H9 (cell line): ENCODE data around the gene IL36B. TPM values are rescaled to one million over a fixed set of nuclear protein-coding genes. Genes with fewer than 3 reads are reported as not detected.

Experiments used
- DNase-seq: peaks from one replicate; pipeline ENCODE4 v3.0.0-alpha.2; 2017
- H2AFZ ChIP-seq: one replicate; pipeline ENCODE4 v1.6.1; 2013; ENCODE audit warnings: mild to moderate bottlenecking, low read length, control low read depth, moderate library complexity
- H2AK5ac ChIP-seq: 2 replicates; pipeline ENCODE4 v1.6.1; 2013; ENCODE audit warnings: low read length, control low read depth, mixed read lengths; ENCODE audit not compliant: insufficient read length
- H2BK120ac ChIP-seq: one replicate; pipeline ENCODE4 v1.6.1; 2013; ENCODE audit warnings: low read depth, mild to moderate bottlenecking, low read length, control low read depth, inconsistent platforms; ENCODE audit not compliant: poor library complexity, severe bottlenecking
- H2BK12ac ChIP-seq: 2 replicates; pipeline ENCODE4 v1.6.1; 2013; ENCODE audit warnings: low read length, control low read depth, mixed read lengths, low read depth; ENCODE audit not compliant: insufficient read length
- H2BK15ac ChIP-seq: 2 replicates; pipeline ENCODE4 v1.6.1; 2013; ENCODE audit warnings: low read depth, low read length, control low read depth
- H2BK20ac ChIP-seq: one replicate; pipeline ENCODE4 v1.6.1; 2013; ENCODE audit warnings: low read depth, mild to moderate bottlenecking, low read length, control low read depth, inconsistent platforms; ENCODE audit not compliant: poor library complexity, severe bottlenecking
- H2BK5ac ChIP-seq: 2 replicates; pipeline ENCODE4 v1.6.1; 2013; ENCODE audit warnings: low read length, control low read depth, mixed read lengths; ENCODE audit not compliant: insufficient read length
- H3K14ac ChIP-seq: 2 replicates; pipeline ENCODE4 v1.6.1; 2013; ENCODE audit warnings: low read length, control low read depth; ENCODE audit not compliant: insufficient read depth
- H3K18ac ChIP-seq: 2 replicates; pipeline ENCODE4 v1.6.1; 2013; ENCODE audit warnings: low read depth, mild to moderate bottlenecking, mixed read lengths, low read length, control low read depth; ENCODE audit not compliant: insufficient read length
- H3K23ac ChIP-seq: 2 replicates; pipeline ENCODE4 v1.6.1; 2013; ENCODE audit warnings: low read length, control low read depth, mixed read lengths, low read depth; ENCODE audit not compliant: insufficient read length
- H3K23me2 ChIP-seq: 2 replicates; pipeline ENCODE4 v1.6.1; 2013; ENCODE audit warnings: low read depth, mild to moderate bottlenecking, mixed read lengths, low read length, control low read depth; ENCODE audit not compliant: insufficient read length, poor library complexity, severe bottlenecking
- H3K27ac ChIP-seq: 2 replicates; pipeline ENCODE4 v1.5.1; 2013; ENCODE audit warnings: low read length, control low read depth, mixed read lengths, low read depth; ENCODE audit not compliant: insufficient read length
- H3K27me3 ChIP-seq: 2 replicates; pipeline ENCODE4 v1.6.1; 2013; ENCODE audit warnings: low read length, control low read depth, inconsistent platforms; ENCODE audit not compliant: insufficient read depth
- H3K4ac ChIP-seq: 2 replicates; pipeline ENCODE4 v1.6.1; 2013; ENCODE audit warnings: low read depth, mild to moderate bottlenecking, control low read depth, inconsistent platforms, low read length, moderate library complexity
- H3K4me1 ChIP-seq: 2 replicates; pipeline ENCODE4 v1.6.1; 2013; ENCODE audit warnings: low read length, control low read depth, inconsistent platforms; ENCODE audit not compliant: insufficient read depth
- H3K4me2 ChIP-seq: 2 replicates; pipeline ENCODE4 v1.6.1; 2013; ENCODE audit warnings: low read length, control low read depth, mixed read lengths; ENCODE audit not compliant: insufficient read length, insufficient read depth
- H3K56ac ChIP-seq: 2 replicates; pipeline ENCODE4 v1.6.1; 2013; ENCODE audit warnings: low read depth, mild to moderate bottlenecking, mixed read lengths, low read length, control low read depth; ENCODE audit not compliant: insufficient read length
- H3K79me1 ChIP-seq: 2 replicates; pipeline ENCODE4 v1.6.1; 2013; ENCODE audit warnings: low read depth, mild to moderate bottlenecking, moderate library complexity, low read length, control low read depth, inconsistent platforms; ENCODE audit not compliant: insufficient read depth, poor library complexity, severe bottlenecking
- H3K79me2 ChIP-seq: 2 replicates; pipeline ENCODE4 v1.6.1; 2013; ENCODE audit warnings: low read length, control low read depth, inconsistent platforms; ENCODE audit not compliant: insufficient read depth
- H3K9ac ChIP-seq: 2 replicates; pipeline ENCODE4 v1.6.1; 2013; ENCODE audit warnings: low read length, control low read depth, mixed read lengths; ENCODE audit not compliant: insufficient read length; ENCODE audit errors: extremely low read depth
- H3K9me3 ChIP-seq: one replicate; pipeline ENCODE4 v1.6.1; 2013; ENCODE audit warnings: low read depth, low read length, inconsistent platforms; ENCODE audit not compliant: control insufficient read depth
- H3T11ph ChIP-seq: one replicate; pipeline ENCODE4 v1.6.1; 2013; ENCODE audit warnings: mild to moderate bottlenecking, low read length, control low read depth, inconsistent platforms
- H4K20me1 ChIP-seq: one replicate; pipeline ENCODE4 v1.6.1; 2013; ENCODE audit not compliant: control insufficient read depth, insufficient read length, insufficient read depth
- H4K5ac ChIP-seq: 2 replicates; pipeline ENCODE4 v1.6.1; 2013; ENCODE audit warnings: low read depth, mild to moderate bottlenecking, mixed read lengths, low read length, control low read depth; ENCODE audit not compliant: insufficient read length
- H4K8ac ChIP-seq: replicated peaks from 2 replicates; pipeline ENCODE4 v1.6.1; 2013; ENCODE audit warnings: low read length, control low read depth, mixed read lengths, low read depth; ENCODE audit not compliant: insufficient read length
- H4K91ac ChIP-seq: 2 replicates; pipeline ENCODE4 v1.6.1; 2013; ENCODE audit warnings: low read depth, mild to moderate bottlenecking, moderate library complexity, mixed read lengths, low read length, control low read depth; ENCODE audit not compliant: insufficient read length
- H3K27ac Mint-ChIP-seq, 3 experiments: 2 replicates in 2 of 3; 3 replicates in 1 of 3; pipeline ENCODE4 v1.8.0; 2020 to 2021; ENCODE audit warnings: mixed read lengths in 3 of 3, mild to moderate bottlenecking in 1 of 3, moderate library complexity in 1 of 3
- H3K27me3 Mint-ChIP-seq: 2 replicates; pipeline ENCODE4 v1.8.0; 2021; ENCODE audit warnings: low read depth, mild to moderate bottlenecking, moderate library complexity, mixed read lengths
- H3K36me3 Mint-ChIP-seq, 3 experiments: 2 replicates in 2 of 3; 3 replicates in 1 of 3; pipeline ENCODE4 v1.8.0; 2020 to 2021; ENCODE audit warnings: low read depth in 3 of 3, mixed read lengths in 3 of 3; ENCODE audit not compliant: insufficient read depth in 1 of 3
- H3K4me1 Mint-ChIP-seq, 2 experiments: 2 replicates each; pipeline ENCODE4 v1.8.0; 2020; ENCODE audit warnings: mixed read lengths in 2 of 2
- H3K4me3 Mint-ChIP-seq, 2 experiments: 2 replicates in 1 of 2; 3 replicates in 1 of 2; pipeline ENCODE4 v1.8.0; 2020 to 2021; ENCODE audit warnings: mild to moderate bottlenecking in 2 of 2, mixed read lengths in 2 of 2, moderate library complexity in 1 of 2
- H3K9me3 Mint-ChIP-seq, 2 experiments: 2 replicates in 1 of 2; 3 replicates in 1 of 2; pipeline ENCODE4 v1.8.0; 2020; ENCODE audit warnings: mild to moderate bottlenecking in 2 of 2, mixed read lengths in 2 of 2, moderate library complexity in 1 of 2
- CTCF ChIP-seq: fragments of 200-600 bp; sonication (generic); conservative IDR thresholded peaks from 3 replicates; pipeline ENCODE4 v1.8.0; 2021; ENCODE audit warnings: antibody characterized with exemption, mild to moderate bottlenecking
- WGBS: extraction: QIAGEN DNeasy Blood & Tissue Kit; methylation state at CpG from one replicate; pipeline ENCODE4 v1.1.7; 2013; ENCODE audit warnings: missing lambda C conversion rate, low lambda C conversion rate, mixed read lengths; ENCODE audit not compliant: insufficient read length; ENCODE audit errors: extremely low coverage; 5-methylcytosine and 5-hydroxymethylcytosine counted together
- total RNA-seq: library from RNA; stranded (reverse); gene quantifications from 2 replicates; pipeline ENCODE4 v1.2.1, GENCODE V29; 2021

The IL36B gene
- total RNA-seq, 1 experiment from 2014 or later, result not detected

- no CpG with 5 or more reads among the region's 1 CpG for WGBS
These were observed 3.9 kb upstream of the IL36B start for GRCh38 chr2:113056521-113056920.

More at GRCh38 chr2:113056521-113056920, 3.9 kb upstream of the IL36B start:
- no peak overlapping the region for H3K4me2 ChIP-seq
- no peak overlapping the region for H3K4ac ChIP-seq
- no peak for TF ChIP-seq CTCF
- H3K79me2 ChIP-seq, result no peaks in the 10 kb centered on the region
- Mint-ChIP-seq H3K27me3 (peaks cover 54% of the 10 kb centered on the region), H3K36me3 (peaks cover 0 to 8% (median under 1%) of the 10 kb centered on the region in 3 experiments; a peak in 3 of 7 replicates), H3K27ac (no peak overlapping the region), H3K4me3 (no peak overlapping the region), H3K9me3 (peaks cover 42 to 69% of the 10 kb centered on the region in 2 experiments), H3K4me1 (no peaks in the 10 kb centered on the region)
- H2AK5ac ChIP-seq, result no peak overlapping the region
- H3K9me3 ChIP-seq, result peaks cover 14% of the 10 kb centered on the region
- H4K8ac ChIP-seq, result no peak overlapping the region
- H3K79me1 ChIP-seq, result no peaks in the 10 kb centered on the region
- H3K23ac ChIP-seq, result no peak overlapping the region
- H3K23me2 ChIP-seq, result no peaks in the 10 kb centered on the region
- no peak overlapping the region for H3K27ac ChIP-seq
- no peak overlapping the region for H2BK20ac ChIP-seq
- H2BK15ac ChIP-seq, result no peak overlapping the region
- no peak overlapping the region for H4K5ac ChIP-seq
- no peak overlapping the region for H2BK120ac ChIP-seq
- H2BK5ac ChIP-seq, result no peak overlapping the region
- no peak overlapping the region for H3K18ac ChIP-seq
- H4K20me1 ChIP-seq, result no peaks in the 10 kb centered on the region
- H2BK12ac ChIP-seq, result no peak overlapping the region
- H3K56ac ChIP-seq, result no peak overlapping the region
- DNase-seq, result no peak
- H3K14ac ChIP-seq, result no peak overlapping the region
- H3K9ac ChIP-seq, result no peak overlapping the region
- H3K4me1 ChIP-seq, result no peaks in the 10 kb centered on the region
- H2AFZ ChIP-seq, result no peak overlapping the region
- H4K91ac ChIP-seq, result no peak overlapping the region
- H3T11ph ChIP-seq, result no peak overlapping the region
- H3K27me3 ChIP-seq, result peaks cover 2% of the 10 kb centered on the region; the same call in 1 of the 2 replicates
